Erythroblast (primary cell): ENCODE results near the gene PRKX.

Source experiments
- GATA1 ChIP-seq: IDR thresholded peaks from 2 replicates; pipeline ENCODE4 v1.6.1; 2011; ENCODE audit warnings: low read depth, mild to moderate bottlenecking, control low read depth, low read length, moderate library complexity
- POLR2A ChIP-seq: IDR thresholded peaks from 2 replicates; pipeline ENCODE4 v1.6.1; 2011; ENCODE audit warnings: mild to moderate bottlenecking, low read length

- no peak for TF ChIP-seq POLR2A
- TF ChIP-seq GATA1: no peak
Observed at GRCh38 chrX:3581609-3582108, 131.8 kb downstream of the PRKX start.
